K562 (cell line): ENCODE measurements around the gene BMP6. TPM values are rescaled to one million over a fixed set of nuclear protein-coding genes. Genes with fewer than 3 reads are reported as not detected.

Source experiments
- ARID1B ChIP-seq: fragments of 450-650 bp; IDR thresholded peaks from 2 replicates; pipeline ENCODE4 v1.6.1; 2016; ENCODE audit warnings: antibody characterized with exemption, mild to moderate bottlenecking, inconsistent platforms
- ATF3 ChIP-seq, 2 experiments: fragments of 450-650 bp in 1 of 2; sonication (generic) in 1 of 2; formaldehyde crosslinking in 1 of 2; IDR thresholded peaks in 1 of 2; conservative IDR thresholded peaks in 1 of 2; 2 replicates each; pipeline versions ENCODE4 v1.6.1 to v1.8.1; 2016 to 2023; ENCODE audit warnings: mild to moderate bottlenecking in 2 of 2, moderate library complexity in 2 of 2, inconsistent platforms in 1 of 2, missing genetic modification reagents in 1 of 2
- CBX3 ChIP-seq, 2 experiments: IDR thresholded peaks; 1 replicate in 1 of 2; 2 replicates in 1 of 2; pipeline ENCODE4 v1.6.1; 2012; ENCODE audit warnings: inconsistent platforms in 2 of 2, low read length in 2 of 2, borderline replicate concordance in 1 of 2, control low read depth in 1 of 2
- ESRRA ChIP-seq: fragments of 450-650 bp; IDR thresholded peaks from 2 replicates; pipeline ENCODE4 v1.6.1; 2014; ENCODE audit warnings: low read depth, mild to moderate bottlenecking, moderate library complexity, borderline replicate concordance
- ESRRB ChIP-seq: fragments of 250-450 bp; sonication (Bioruptor Pico); IDR thresholded peaks from 2 replicates; pipeline ENCODE4 v1.5.0; 2020; ENCODE audit warnings: mild to moderate bottlenecking, moderate library complexity, borderline replicate concordance
- FOXJ3 ChIP-seq: sonication (generic); formaldehyde crosslinking; IDR thresholded peaks from 2 replicates; pipeline ENCODE4 v1.4.0; 2020; ENCODE audit warnings: mild to moderate bottlenecking, missing genetic modification reagents
- GATAD2B ChIP-seq: fragments of 450-650 bp; IDR thresholded peaks from 2 replicates; pipeline ENCODE4 v1.6.1; 2017; ENCODE audit warnings: mild to moderate bottlenecking, borderline replicate concordance
- HBP1 ChIP-seq: fragments of 450-650 bp; formaldehyde crosslinking; IDR thresholded peaks from 2 replicates; pipeline ENCODE4 v1.4.0; 2022; ENCODE audit warnings: missing genetic modification characterization
- HDAC2 ChIP-seq: fragments of 450-650 bp; IDR thresholded peaks from 2 replicates; pipeline ENCODE4 v1.6.1; 2016; ENCODE audit warnings: mild to moderate bottlenecking
- HIVEP1 ChIP-seq: fragments of 250-450 bp; sonication (Bioruptor Pico); IDR thresholded peaks from 2 replicates; pipeline ENCODE4 v1.4.0; 2020; ENCODE audit warnings: mild to moderate bottlenecking
- HNRNPH1 ChIP-seq: fragments of 200-400 bp; formaldehyde crosslinking; optimal IDR thresholded peaks from 2 replicates; pipeline ENCODE3; 2017; ENCODE audit warnings: low read depth, mild to moderate bottlenecking, low read length, moderate library complexity
- ID3 ChIP-seq, 2 experiments: fragments of 250-450 bp in 1 of 2; fragments of 450-650 bp in 1 of 2; sonication (Bioruptor Pico) in 1 of 2; IDR thresholded peaks; 2 replicates each; pipeline versions ENCODE4 v1.6.1 to v1.8.0; 2016 to 2021; ENCODE audit warnings: mild to moderate bottlenecking in 2 of 2, moderate library complexity in 2 of 2, missing compliant biosample characterization in 1 of 2, missing genetic modification characterization in 1 of 2
- JUNB ChIP-seq: fragments of 450-650 bp; formaldehyde crosslinking; conservative IDR thresholded peaks from 2 replicates; pipeline ENCODE4 v1.4.0; 2020; ENCODE audit warnings: mild to moderate bottlenecking
- L3MBTL2 ChIP-seq: fragments of 450-650 bp; IDR thresholded peaks from 2 replicates; pipeline ENCODE4 v1.6.1; 2016; ENCODE audit warnings: mild to moderate bottlenecking, moderate library complexity
- LARP7 ChIP-seq: fragments of 450-650 bp; IDR thresholded peaks from 2 replicates; pipeline ENCODE4 v1.6.1; 2016
- MTA1 ChIP-seq: fragments of 450-650 bp; IDR thresholded peaks from 2 replicates; pipeline ENCODE4 v1.6.1; 2017; ENCODE audit warnings: borderline replicate concordance
- MTA3 ChIP-seq: fragments of 450-650 bp; formaldehyde crosslinking; IDR thresholded peaks from 2 replicates; pipeline ENCODE4 v1.6.1; 2017; ENCODE audit warnings: mild to moderate bottlenecking, borderline replicate concordance
- NR3C1 ChIP-seq: sonication (generic); formaldehyde crosslinking; IDR thresholded peaks from 2 replicates; pipeline ENCODE4 v1.8.1; 2022; ENCODE audit warnings: missing genetic modification reagents
- RBBP5 ChIP-seq: fragments of 200-600 bp; sonication (generic); IDR thresholded peaks from 2 replicates; pipeline ENCODE4 v1.6.1; 2012; ENCODE audit warnings: borderline replicate concordance, mild to moderate bottlenecking, low read length, control low read depth, inconsistent platforms; ENCODE audit not compliant: insufficient read depth, poor library complexity, severe bottlenecking
- RBM25 ChIP-seq: fragments of 200-400 bp; formaldehyde crosslinking; IDR thresholded peaks from 2 replicates; pipeline ENCODE4 v1.6.1; 2018; ENCODE audit warnings: low read length, low read depth, moderate library complexity; ENCODE audit not compliant: severe bottlenecking
- RNF2 ChIP-seq: sonication (generic); IDR thresholded peaks from 2 replicates; pipeline ENCODE4 v1.6.1; 2016
- SIN3B ChIP-seq: fragments of 450-650 bp; IDR thresholded peaks from 2 replicates; pipeline ENCODE4 v1.6.1; 2017; ENCODE audit warnings: low read depth, mild to moderate bottlenecking, moderate library complexity
- TCF3 ChIP-seq: sonication (generic); formaldehyde crosslinking; IDR thresholded peaks from 2 replicates; pipeline ENCODE4 v1.4.0; 2020; ENCODE audit warnings: mild to moderate bottlenecking, missing genetic modification reagents
- ZC3H8 ChIP-seq: fragments of 450-650 bp; IDR thresholded peaks from 2 replicates; pipeline ENCODE4 v1.6.1; 2017
- ZNF445 ChIP-seq: fragments of 250-450 bp; sonication (Bioruptor Pico); IDR thresholded peaks from 2 replicates; pipeline ENCODE4 v1.4.0; 2020; ENCODE audit warnings: low read depth, mild to moderate bottlenecking, moderate library complexity
- ZNF449 ChIP-seq: fragments of 250-450 bp; sonication (Bioruptor Pico); IDR thresholded peaks from 2 replicates; pipeline ENCODE4 v1.8.0; 2022; ENCODE audit warnings: moderate library complexity, mild to moderate bottlenecking, inconsistent platforms
- polyA plus RNA-seq, 8 experiments: library from polyadenylated mRNA; depleted of rRNA in 4 of 8; stranded (reverse) in 5 of 8; unstranded in 3 of 8; fragments of >200 nt; fragmentation: Nextera tagmentation in 2 of 8; fragmentation: Illumina TruSeq in 1 of 8; extraction: Ambion mirVana in 2 of 8; extraction: Trizol in 1 of 8; gene quantifications; 2 replicates each; pipeline versions ENCODE4 v1.2.1 to v1.2.3, GENCODE V29; 2011 to 2014; ENCODE audit warnings: inconsistent platforms in 1 of 8, missing spikeins in 1 of 8
- total RNA-seq, 7 experiments: library from RNA; depleted of rRNA in 6 of 7; stranded (reverse); fragments of >200 nt in 6 of 7; fragmentation: Illumina TruSeq in 2 of 7; extraction: Trizol in 2 of 7; gene quantifications; 2 replicates each; pipeline versions ENCODE4 v1.2.1 to v1.2.3, GENCODE V29; 2011 to 2021; ENCODE audit warnings: low replicate concordance in 1 of 7

BMP6 gene
- total and polyA plus RNA-seq, 9 of the 15 experiments (the other 6 are each of a cell fraction or from before 2014, with no cell fraction given) = 0.01 to 0.13 (median 0.06) TPM; not detected in 3

GRCh38 chr6:7701212-7701834 lies 24.6 kb upstream of the BMP6 start (continued):
- no peak for TF ChIP-seq ID3 (CRISPR knock-in tag; IDR thresholded peaks at IDR 0.05)
- TF ChIP-seq ID3 (tag; IDR thresholded peaks at IDR 0.05) = no peak
- TF ChIP-seq ESRRB (CRISPR knock-in tag) = no peak
- no peak for TF ChIP-seq HIVEP1 (CRISPR knock-in tag)
- TF ChIP-seq FOXJ3 (CRISPR knock-in tag) = no peak
- TF ChIP-seq TCF3 (CRISPR knock-in tag) = peak; percentile 75
- no peak for TF ChIP-seq GATAD2B
- no peak for TF ChIP-seq ZNF449
- peak; percentile 44; the same call in 1 of the 2 replicates for TF ChIP-seq RNF2
- no peak for TF ChIP-seq ZNF445 (CRISPR knock-in tag)
- no peak for TF ChIP-seq ZC3H8
- peak; percentile 67; the same call in 1 of the 2 replicates for TF ChIP-seq MTA3
- TF ChIP-seq RBBP5 = no peak
- no peak for TF ChIP-seq SIN3B
- peak; percentile 42; the same call in 1 of the 2 replicates for TF ChIP-seq ATF3 (IDR thresholded peaks at IDR 0.05)
- no peak for TF ChIP-seq ATF3 (CRISPR knock-in tag; conservative IDR thresholded peaks at IDR 0.05)
- peak; percentile 66 for TF ChIP-seq L3MBTL2
- TF ChIP-seq HBP1 (CRISPR knock-in tag) = no peak
- peak; percentile 63; the same call in 1 of the 2 replicates for TF ChIP-seq HDAC2
- peak; percentile 83 for TF ChIP-seq ARID1B
- no peak for TF ChIP-seq HNRNPH1
- no peak for TF ChIP-seq RBM25
- TF ChIP-seq MTA1 = peak; percentile 45; the same call in 1 of the 2 replicates
- TF ChIP-seq CBX3 (IDR thresholded peaks at IDR 0.05; ENCODE audit: borderline replicate concordance in 1 of 2, low read length in 2 of 2) = peak in 1 of 2 experiments; percentile 64; a peak in 1 of 3 replicates
- TF ChIP-seq NR3C1 (CRISPR knock-in tag) = no peak
- no peak for TF ChIP-seq LARP7
- TF ChIP-seq ESRRA = peak; percentile 19; the same call in 1 of the 2 replicates
- TF ChIP-seq JUNB = no peak
